Neuronal stem cell (in vitro differentiated cells): ENCODE measurements around the gene POLD4.

Source experiments
- DNase-seq: peaks from one replicate; pipeline ENCODE4 v3.0.0-alpha.2; 2013; ENCODE audit warnings: low spot score
- H2AFZ ChIP-seq: one replicate; pipeline ENCODE4 v1.6.1; 2013; ENCODE audit warnings: mild to moderate bottlenecking, low read length, inconsistent platforms
- H2AK5ac ChIP-seq: 2 replicates; pipeline ENCODE4 v1.6.1; 2013; ENCODE audit warnings: low read depth, mild to moderate bottlenecking, inconsistent platforms, low read length, moderate library complexity, mixed read lengths
- H2BK120ac ChIP-seq: 2 replicates; pipeline ENCODE4 v1.6.1; 2013; ENCODE audit warnings: low read depth, mild to moderate bottlenecking, inconsistent platforms, low read length, moderate library complexity, mixed read lengths
- H2BK12ac ChIP-seq: one replicate; pipeline ENCODE4 v1.6.1; 2013; ENCODE audit warnings: low read length, inconsistent platforms
- H2BK15ac ChIP-seq: 2 replicates; pipeline ENCODE4 v1.6.1; 2013; ENCODE audit warnings: mild to moderate bottlenecking, low read length, inconsistent platforms, mixed read lengths
- H2BK5ac ChIP-seq: one replicate; pipeline ENCODE4 v1.6.1; 2013; ENCODE audit warnings: inconsistent platforms, mild to moderate bottlenecking, low read length, moderate library complexity
- H3K14ac ChIP-seq: one replicate; pipeline ENCODE4 v1.6.1; 2013; ENCODE audit warnings: low read length, inconsistent platforms
- H3K18ac ChIP-seq: 2 replicates; pipeline ENCODE4 v1.6.1; 2013; ENCODE audit warnings: low read length, inconsistent platforms
- H3K23ac ChIP-seq: 2 replicates; pipeline ENCODE4 v1.6.1; 2013; ENCODE audit warnings: low read depth, mild to moderate bottlenecking, mixed read lengths, low read length, inconsistent platforms; ENCODE audit not compliant: poor library complexity
- H3K27ac ChIP-seq: replicated peaks from 3 replicates; pipeline ENCODE4 v1.5.1; 2013; ENCODE audit warnings: low read length, inconsistent platforms
- H3K27me3 ChIP-seq, 3 experiments: 2 replicates each; pipeline ENCODE4 v1.6.1; 2013; ENCODE audit warnings: low read length in 3 of 3, mild to moderate bottlenecking in 2 of 3, inconsistent platforms in 1 of 3, low read depth in 1 of 3, mixed read lengths in 1 of 3, moderate library complexity in 1 of 3; ENCODE audit not compliant: control insufficient read depth in 3 of 3, insufficient read depth in 3 of 3
- H3K36me3 ChIP-seq, 2 donors: replicated peaks in 1 of 2; 2 replicates each; pipeline ENCODE4 v1.6.1; 2013; ENCODE audit warnings: low read length in 2 of 2; ENCODE audit not compliant: control insufficient read depth in 2 of 2, insufficient read depth in 2 of 2
- H3K4ac ChIP-seq: 2 replicates; pipeline ENCODE4 v1.6.1; 2013; ENCODE audit warnings: inconsistent platforms, mild to moderate bottlenecking, low read length, moderate library complexity
- H3K4me1 ChIP-seq, 2 donors: 1 replicate in 1 of 2; 2 replicates in 1 of 2; pipeline ENCODE4 v1.6.1; 2013; ENCODE audit warnings: low read length in 2 of 2, low read depth in 1 of 2; ENCODE audit not compliant: control insufficient read depth in 2 of 2, insufficient read depth in 1 of 2
- H3K4me2 ChIP-seq: one replicate; pipeline ENCODE4 v1.6.1; 2013; ENCODE audit warnings: mild to moderate bottlenecking, low read length, inconsistent platforms; ENCODE audit not compliant: insufficient read depth, poor library complexity, severe bottlenecking
- H3K4me3 ChIP-seq, 2 donors: 2 replicates each; pipeline ENCODE4 v1.5.1; 2013; ENCODE audit warnings: low read length in 2 of 2, mild to moderate bottlenecking in 2 of 2, inconsistent platforms in 1 of 2, moderate library complexity in 1 of 2
- H3K79me1 ChIP-seq: one replicate; pipeline ENCODE4 v1.6.1; 2013; ENCODE audit warnings: low read depth, mild to moderate bottlenecking, inconsistent platforms, low read length, moderate library complexity
- H3K9ac ChIP-seq: one replicate; pipeline ENCODE4 v1.6.1; 2013; ENCODE audit warnings: mild to moderate bottlenecking, low read depth, low read length, inconsistent platforms; ENCODE audit not compliant: poor library complexity
- H3K9me3 ChIP-seq, 2 donors: replicated peaks in 1 of 2; 2 replicates each; pipeline versions ENCODE3 to v1.6.1; 2013; ENCODE audit warnings: low read length in 2 of 2, mild to moderate bottlenecking in 2 of 2, inconsistent platforms in 1 of 2, low read depth in 1 of 2, mixed read lengths in 1 of 2, moderate library complexity in 1 of 2; ENCODE audit not compliant: control insufficient read depth in 2 of 2, insufficient read depth in 1 of 2
- H4K8ac ChIP-seq: one replicate; pipeline ENCODE4 v1.6.1; 2013; ENCODE audit warnings: low read depth, mild to moderate bottlenecking, inconsistent platforms, low read length, moderate library complexity
- H4K91ac ChIP-seq: one replicate; pipeline ENCODE4 v1.6.1; 2013; ENCODE audit warnings: low read length, low read depth, mild to moderate bottlenecking, inconsistent platforms; ENCODE audit not compliant: poor library complexity
- WGBS, 2 donors: extraction: QIAGEN DNeasy Blood & Tissue Kit; methylation state at CpG; one replicate each; pipeline ENCODE4 v1.1.7; 2013; ENCODE audit warnings: missing lambda C conversion rate in 2 of 2, mixed read lengths in 1 of 2; ENCODE audit not compliant: insufficient read length in 2 of 2, insufficient replicate concordance in 1 of 2; ENCODE audit errors: extremely low coverage in 2 of 2; 5-methylcytosine and 5-hydroxymethylcytosine counted together

Gene POLD4

DNA sequence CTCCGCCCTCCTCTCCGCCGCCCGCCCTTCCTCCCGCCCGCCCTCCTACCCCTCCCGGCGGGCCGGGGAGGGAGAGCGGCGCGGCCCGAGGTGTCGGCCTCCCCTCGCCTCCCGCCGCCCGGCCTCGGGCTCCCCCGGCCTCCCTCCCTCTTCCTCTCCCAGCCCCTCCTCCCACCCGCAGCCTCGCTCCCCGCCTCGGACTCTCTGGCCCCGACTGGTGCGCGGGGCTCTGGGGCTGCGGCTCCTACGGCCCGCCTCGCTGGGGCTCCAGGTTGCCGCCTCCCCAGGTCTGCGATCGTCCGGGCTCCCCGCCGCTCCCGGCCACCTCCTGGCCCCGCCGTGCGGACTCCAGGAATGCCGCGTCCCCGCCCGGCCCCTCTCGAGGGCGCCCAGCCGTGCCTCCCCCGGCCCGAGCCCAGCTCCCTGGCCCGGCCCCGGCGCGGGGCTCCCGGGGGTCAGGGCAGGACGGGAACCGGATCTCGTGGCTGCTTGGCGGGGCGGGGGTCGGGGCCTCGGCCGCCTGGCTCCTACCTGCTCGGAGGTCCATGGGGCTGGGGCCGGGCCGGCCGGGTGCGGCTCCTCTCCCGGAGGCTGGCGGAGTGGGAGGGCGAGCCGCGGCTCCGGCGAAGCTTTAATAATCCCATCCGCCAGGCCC is 19.8 kb upstream of the POLD4 start, which contains the start of gene CLCF1:
TSS of gene CLCF1 (minus strand) at position 606 of the 655 bp plus-strand sequence. CDS start at position 547, 59 bp downstream.
- peak within 1 kb of the TSS; percentile 96 for H2BK120ac ChIP-seq
- peak within 1 kb of the TSS; percentile 73 for H3K27ac ChIP-seq
- no peak within 1 kb of the TSS for H4K8ac ChIP-seq
- peak within 1 kb of the TSS; percentile 65 for H3K14ac ChIP-seq
- peak within 1 kb of the TSS; percentile 93 for H2BK15ac ChIP-seq
- peaks cover 38 to 48% of the 10 kb centered on the region in 2 donors for H3K4me1 ChIP-seq
- H3K79me1 ChIP-seq = peaks cover 10% of the 10 kb centered on the region
- H4K91ac ChIP-seq = no peak within 1 kb of the TSS
- peak; percentile 65 for DNase-seq
- peak within 1 kb of the TSS; percentile 87 for H2AFZ ChIP-seq
- H3K9ac ChIP-seq = peak within 1 kb of the TSS; percentile 89
- H3K36me3 ChIP-seq = no peaks in the 10 kb centered on the region
- H3K23ac ChIP-seq = peak within 1 kb of the TSS; percentile 95
- H2AK5ac ChIP-seq = peak within 1 kb of the TSS; percentile 75
- peak within 1 kb of the TSS; percentile 100 for H3K18ac ChIP-seq
- H3K27me3 ChIP-seq = peaks cover 0 to 12% (median 0%) of the 10 kb centered on the region in 3 experiments
- WGBS, 2 donors = no CpG with 5 or more reads among the region's 76 CpGs
- H3K4me2 ChIP-seq = peak within 1 kb of the TSS; percentile 94
- H3K4ac ChIP-seq = no peak within 1 kb of the TSS
- H3K4me3 ChIP-seq = peak within 1 kb of the TSS; percentile 69 to 81
- H2BK5ac ChIP-seq = peak within 1 kb of the TSS; percentile 98
- peak within 1 kb of the TSS; percentile 22 for H2BK12ac ChIP-seq
- no peaks in the 10 kb centered on the region for H3K9me3 ChIP-seq

DNA sequence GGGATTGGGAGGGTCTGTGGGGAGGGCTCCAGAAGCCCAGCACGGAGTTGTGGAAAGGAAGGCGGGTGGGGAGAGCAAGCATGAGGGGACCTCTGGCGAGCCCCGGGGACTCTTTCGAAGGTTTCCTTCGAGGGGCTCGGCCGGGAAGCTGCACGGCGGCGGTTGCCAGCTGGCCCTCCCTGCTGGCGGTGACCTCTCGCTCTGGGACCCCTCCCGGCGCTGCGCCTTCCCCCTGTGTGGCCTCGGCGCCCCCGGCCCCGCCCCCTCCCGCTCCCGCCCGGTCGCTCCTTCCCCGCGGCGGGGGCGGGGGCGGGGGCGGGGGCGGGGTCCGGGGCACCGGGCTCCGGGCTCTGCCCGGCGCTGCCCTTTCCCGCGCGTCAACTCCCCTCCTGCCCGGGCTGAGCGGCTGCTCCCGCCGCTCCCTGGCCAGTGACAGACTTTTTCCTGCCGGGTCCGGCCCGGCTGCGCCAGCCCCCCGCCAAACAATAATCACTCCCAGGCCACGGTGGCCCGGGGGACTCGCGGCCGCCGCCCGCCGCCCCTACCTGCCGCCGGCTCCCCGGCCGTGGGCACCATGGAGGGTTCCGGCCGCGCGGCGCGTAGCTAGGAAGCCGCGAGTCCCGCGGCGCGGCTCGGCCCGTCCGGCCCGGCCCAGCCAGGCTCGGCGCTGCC is 19.1 kb upstream of the POLD4 start:
- Histone ChIP-seq H2AK5ac (peak overlapping the region; percentile 98), H3K79me1 (peaks cover 10% of the 10 kb centered on the region), H3K36me3 (no peaks in the 10 kb centered on the region), H3K23ac (peak overlapping the region; percentile 97), H3K27ac (peak overlapping the region; percentile 73), H3K9ac (peak overlapping the region; percentile 89), H4K8ac (no peak overlapping the region), H3K4ac (no peak overlapping the region), H4K91ac (peak overlapping the region; percentile 64), H2BK12ac (no peak overlapping the region), H3K4me3 (peak overlapping the region; percentile 69 to 81), H2BK15ac (peak overlapping the region; percentile 94), H3K14ac (no peak overlapping the region), H3K4me2 (peak overlapping the region; percentile 94), H3K27me3 (peaks cover 0 to 10% (median 0%) of the 10 kb centered on the region in 3 experiments), H2BK120ac (peak overlapping the region; percentile 97), H2AFZ (peak overlapping the region; percentile 87), H3K18ac (peak overlapping the region; percentile 96), H3K4me1 (peaks cover 38 to 48% of the 10 kb centered on the region in 2 donors), H2BK5ac (peak overlapping the region; percentile 98), H3K9me3 (no peaks in the 10 kb centered on the region)
- WGBS, 2 donors = no CpG with 5 or more reads among the region's 78 CpGs
- DNase-seq = no peak

- no CpG with 5 or more reads among the region's 16 CpGs for WGBS, 2 donors
- Histone ChIP-seq H2BK15ac (peak overlapping the region; percentile 94), H3K79me1 (peaks cover 10% of the 10 kb centered on the region)
These were observed 18.6 kb upstream of the POLD4 start for GRCh38 chr11:67371911-67372320.

More at GRCh38 chr11:67371911-67372320, 18.6 kb upstream of the POLD4 start:
- Histone ChIP-seq H2BK5ac (no peak overlapping the region), H3K36me3 (no peaks in the 10 kb centered on the region), H2AK5ac (peak overlapping the region; percentile 98), H2AFZ (peak overlapping the region; percentile 87), H3K4me1 (peaks cover 38 to 48% of the 10 kb centered on the region in 2 donors), H2BK120ac (peak overlapping the region; percentile 97), H3K4me2 (peak overlapping the region; percentile 67), H3K4me3 (peak overlapping the region; percentile 69 to 71), H3K23ac (peak overlapping the region; percentile 97), H3K9ac (peak overlapping the region; percentile 86), H3K9me3 (no peaks in the 10 kb centered on the region), H3K4ac (peak overlapping the region; percentile 93), H3K27me3 (peaks cover 0 to 6% (median 0%) of the 10 kb centered on the region in 3 experiments), H2BK12ac (peak overlapping the region; percentile 66), H4K8ac (no peak overlapping the region), H3K14ac (peak overlapping the region; percentile 47), H3K27ac (no peak overlapping the region), H4K91ac (peak overlapping the region; percentile 65), H3K18ac (peak overlapping the region; percentile 96)
- DNase-seq = no peak
